RWPE1 (cell line): Measurements from ENCODE around the gene SIPA1.
"Not testable (repeated sequence)": the region's sequence is repeated elsewhere in the genome, so short reads cannot be mapped to it uniquely, and the experiment has no call there.

Experiments
- CTCF ChIA-PET: fragments of 350-600 bp; sonication (Branson Sonifier 250); formaldehyde crosslinking; extraction: SDS; loops from one replicate; lab custom pipeline; 2021; lab: Yijun Ruan, JAX
- POLR2A ChIA-PET: fragments of 400-600 bp; formaldehyde crosslinking; extraction: SDS; loops from one replicate; lab custom pipeline; 2020; ENCODE audit warnings: antibody characterized with exemption; ENCODE audit not compliant: low non-redundant PET; lab: Yijun Ruan, JAX
- DNase-seq: peaks from one replicate; pipeline ENCODE4 v3.0.0; 2012; ENCODE audit warnings: low spot score
- H3K27ac ChIP-seq: fragments of 450-650 bp; 2 replicates; pipeline ENCODE4 v1.5.1; 2017
- TF ChIP-seq, protein P1 (sequence below): fragments of 450-650 bp; conservative IDR thresholded peaks from 2 replicates; pipeline ENCODE4 v1.5.1; 2017; ENCODE audit warnings: low read depth, mild to moderate bottlenecking

The SIPA1 gene

DNA sequence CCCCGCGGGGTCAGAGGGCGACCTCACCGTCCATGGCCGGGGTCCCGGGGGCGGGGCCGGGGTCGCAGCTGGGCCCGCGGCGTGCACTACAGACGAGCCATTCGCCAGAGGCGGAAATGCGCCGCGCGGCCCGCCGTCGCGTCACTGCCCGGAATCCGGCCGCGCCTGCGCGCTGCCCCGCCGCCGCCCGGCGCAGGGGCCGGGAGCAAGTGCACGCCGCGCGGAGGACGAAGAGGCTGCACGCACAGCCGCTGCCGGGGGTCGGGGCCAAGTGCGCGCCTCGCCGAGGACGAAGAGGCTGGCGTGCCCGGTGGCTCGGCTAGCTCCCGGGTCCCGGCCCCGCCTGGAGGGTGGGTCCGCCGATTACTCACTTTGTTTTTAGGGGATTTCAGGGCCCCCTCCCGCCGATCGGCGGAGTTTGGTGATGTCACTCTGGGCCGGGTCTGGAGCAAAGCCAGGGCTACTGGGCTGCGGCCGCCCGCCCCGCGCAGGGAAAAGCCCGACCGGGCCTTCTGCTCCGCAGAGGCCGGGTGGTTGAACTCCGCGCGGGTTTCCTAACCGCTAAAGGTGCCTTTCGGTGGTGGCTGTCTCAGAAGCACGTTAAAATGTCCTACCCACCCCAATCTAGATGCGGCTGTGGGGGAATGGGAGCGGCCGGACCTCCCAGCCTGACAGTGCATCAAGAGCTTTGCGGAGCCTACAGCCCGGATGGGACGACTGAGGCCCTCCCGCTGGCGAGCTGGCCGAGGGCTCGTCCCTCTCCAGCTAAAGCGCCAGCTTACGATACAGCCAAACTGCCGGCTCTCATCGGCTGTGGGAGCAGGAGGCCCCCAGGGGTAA, 25.1 kb downstream of the SIPA1 start, which contains the start of gene RELA:
Gene RELA (minus strand): TSS at position 118 of the 840 bp plus-strand sequence. CDS start 84 bp downstream, at position 34.
- peak; percentile 92 for DNase-seq
- ChIA-PET CTCF (interaction anchor here (0.6 to 0.7 kb wide), 2 partner anchors 43 to 49 kb away, joined by 4 to 8 read pairs; no protein-coding TSS in a partner anchor), POLR2A (interaction anchor here (0.7 to 1.7 kb wide), 2 partner anchors 11 to 117 kb away, joined by 3 to 6 read pairs; no protein-coding TSS in a partner anchor)
- TF ChIP-seq, protein P1, sequence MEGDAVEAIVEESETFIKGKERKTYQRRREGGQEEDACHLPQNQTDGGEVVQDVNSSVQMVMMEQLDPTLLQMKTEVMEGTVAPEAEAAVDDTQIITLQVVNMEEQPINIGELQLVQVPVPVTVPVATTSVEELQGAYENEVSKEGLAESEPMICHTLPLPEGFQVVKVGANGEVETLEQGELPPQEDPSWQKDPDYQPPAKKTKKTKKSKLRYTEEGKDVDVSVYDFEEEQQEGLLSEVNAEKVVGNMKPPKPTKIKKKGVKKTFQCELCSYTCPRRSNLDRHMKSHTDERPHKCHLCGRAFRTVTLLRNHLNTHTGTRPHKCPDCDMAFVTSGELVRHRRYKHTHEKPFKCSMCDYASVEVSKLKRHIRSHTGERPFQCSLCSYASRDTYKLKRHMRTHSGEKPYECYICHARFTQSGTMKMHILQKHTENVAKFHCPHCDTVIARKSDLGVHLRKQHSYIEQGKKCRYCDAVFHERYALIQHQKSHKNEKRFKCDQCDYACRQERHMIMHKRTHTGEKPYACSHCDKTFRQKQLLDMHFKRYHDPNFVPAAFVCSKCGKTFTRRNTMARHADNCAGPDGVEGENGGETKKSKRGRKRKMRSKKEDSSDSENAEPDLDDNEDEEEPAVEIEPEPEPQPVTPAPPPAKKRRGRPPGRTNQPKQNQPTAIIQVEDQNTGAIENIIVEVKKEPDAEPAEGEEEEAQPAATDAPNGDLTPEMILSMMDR: no peak
- H3K27ac ChIP-seq: peak within 1 kb of the TSS; percentile 98

DNA sequence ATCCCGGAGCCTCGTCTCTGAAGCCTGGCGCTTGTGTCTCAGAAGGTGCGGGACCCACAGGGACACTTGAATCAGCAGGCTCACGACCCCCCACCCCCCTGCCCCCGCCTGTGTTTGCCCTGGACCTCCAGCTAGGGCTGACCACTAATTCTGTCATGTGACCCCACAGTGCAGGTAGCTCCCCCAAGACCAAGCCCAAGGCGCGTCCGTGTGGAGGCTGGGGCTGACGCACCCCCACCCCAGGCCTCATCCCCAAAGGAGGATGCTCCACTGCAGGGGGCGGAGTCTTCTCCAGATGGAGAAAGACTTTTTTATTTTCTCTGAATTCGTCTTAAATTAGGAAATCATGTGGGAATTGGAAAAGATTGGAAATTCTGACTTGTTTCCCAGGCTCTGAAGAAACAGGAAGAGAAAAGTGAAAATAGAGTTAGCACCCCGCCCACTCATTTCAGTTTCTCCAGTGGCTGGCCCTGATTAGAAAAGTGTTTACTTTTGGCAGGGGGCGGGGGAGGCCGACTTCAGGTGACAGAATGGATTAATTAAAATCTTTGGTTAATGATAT, 25.8 kb downstream of the SIPA1 start:
- peak; percentile 46 for DNase-seq
- TF ChIP-seq, protein P1: no peak
- ChIA-PET POLR2A (interaction anchor here (0.7 to 1.7 kb wide), 2 partner anchors 11 to 117 kb away, joined by 3 to 6 read pairs; no protein-coding TSS in a partner anchor), CTCF (interaction anchor here (0.6 kb wide), 1 partner anchor 42 kb away, joined by 8 read pairs; no protein-coding TSS in a partner anchor)
- peak overlapping the region; percentile 98 for H3K27ac ChIP-seq

DNA sequence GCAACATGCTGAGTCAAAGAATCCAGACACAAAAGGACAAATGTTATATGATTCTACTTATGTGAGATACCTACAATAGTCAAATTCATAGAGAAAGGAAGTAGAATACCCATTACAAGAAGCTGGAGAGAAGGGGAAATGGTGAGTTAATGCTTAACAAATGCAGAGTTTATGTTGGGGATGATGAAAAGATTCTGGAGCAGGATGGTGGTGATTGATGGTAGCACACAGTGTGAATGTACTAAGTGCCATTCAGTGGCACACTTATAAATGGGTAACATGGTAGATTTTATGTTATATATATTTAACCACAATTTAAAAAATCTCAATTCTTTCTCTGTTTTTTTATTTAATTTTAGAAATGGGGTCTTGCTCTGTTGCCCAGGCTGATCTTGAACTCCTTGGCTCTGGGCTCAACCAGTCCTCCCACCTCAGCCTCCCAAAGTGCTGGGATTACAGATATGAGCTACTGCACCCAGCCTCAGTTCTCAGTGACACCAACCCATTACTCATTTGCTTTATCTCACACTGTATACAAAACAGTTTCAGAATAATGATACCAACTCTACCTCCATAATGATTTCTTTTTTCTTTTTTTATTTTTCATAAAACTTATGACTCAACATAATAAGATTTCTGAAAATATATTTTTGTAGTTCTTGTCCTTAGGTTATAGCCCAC, 34.4 kb downstream of the SIPA1 start:
- DNase-seq: no peak
- TF ChIP-seq, protein P1: no peak
- ChIA-PET CTCF (interaction anchor here (1.0 kb wide), 1 partner anchor 27 kb away, joined by 3 read pairs; no protein-coding TSS in a partner anchor), POLR2A (no interaction called here)
- H3K27ac ChIP-seq: no peak overlapping the region

DNA sequence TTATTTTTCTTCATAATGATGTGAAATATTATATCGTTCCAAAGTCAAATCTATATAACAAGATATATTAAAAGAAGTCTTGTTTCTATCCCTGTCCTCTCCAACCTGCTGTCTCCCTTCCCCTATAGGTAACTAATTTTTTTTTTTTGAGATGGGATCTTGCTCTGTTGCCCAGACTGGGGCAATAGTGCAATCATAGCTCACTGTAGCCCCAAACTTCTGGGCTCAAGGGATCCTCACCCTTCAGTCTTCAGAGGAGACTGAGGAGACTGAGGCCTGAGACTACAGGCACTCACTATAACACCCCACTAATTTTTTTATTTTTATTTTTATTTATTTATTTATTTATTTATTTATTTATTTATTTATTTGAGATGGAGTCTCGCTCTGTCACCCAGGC, 35.1 kb downstream of the SIPA1 start:
- ChIA-PET POLR2A (no interaction called here), CTCF (interaction anchor here (0.7 kb wide), 1 partner anchor 426 kb away, joined by 3 read pairs; no protein-coding TSS in a partner anchor)
- TF ChIP-seq, protein P1: no peak
- no peak for DNase-seq
- no peak overlapping the region for H3K27ac ChIP-seq

DNA sequence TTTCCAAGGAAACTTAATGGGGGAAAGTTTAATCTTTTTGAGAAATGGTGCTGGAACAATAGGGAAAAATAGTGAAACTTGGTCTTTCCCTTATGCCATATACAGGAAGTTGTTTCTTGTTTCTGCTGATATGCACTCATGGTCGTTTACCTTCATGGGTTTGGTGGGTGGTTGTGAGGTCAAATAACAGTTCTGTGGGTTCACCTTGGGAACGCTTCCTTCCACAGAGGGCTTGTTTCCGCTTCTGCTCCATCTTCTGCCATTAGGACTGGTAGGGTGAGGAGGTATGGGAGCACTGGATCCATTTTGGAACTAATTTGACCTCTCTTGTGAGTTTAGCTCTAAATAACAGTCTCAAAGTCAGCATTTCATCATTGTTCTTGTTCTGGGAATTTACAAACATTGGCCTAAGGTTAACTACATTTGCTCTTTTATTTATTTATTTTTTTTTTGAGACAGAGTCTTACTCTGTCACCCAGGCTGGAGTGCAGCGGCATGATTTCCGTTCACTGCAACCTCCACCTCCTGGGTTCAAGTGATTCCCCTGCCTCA, 42.4 kb downstream of the SIPA1 start:
- no peak overlapping the region for H3K27ac ChIP-seq
- ChIA-PET POLR2A (no interaction called here), CTCF (no interaction called here)
- TF ChIP-seq, protein P1: no peak
- DNase-seq: no peak

DNA sequence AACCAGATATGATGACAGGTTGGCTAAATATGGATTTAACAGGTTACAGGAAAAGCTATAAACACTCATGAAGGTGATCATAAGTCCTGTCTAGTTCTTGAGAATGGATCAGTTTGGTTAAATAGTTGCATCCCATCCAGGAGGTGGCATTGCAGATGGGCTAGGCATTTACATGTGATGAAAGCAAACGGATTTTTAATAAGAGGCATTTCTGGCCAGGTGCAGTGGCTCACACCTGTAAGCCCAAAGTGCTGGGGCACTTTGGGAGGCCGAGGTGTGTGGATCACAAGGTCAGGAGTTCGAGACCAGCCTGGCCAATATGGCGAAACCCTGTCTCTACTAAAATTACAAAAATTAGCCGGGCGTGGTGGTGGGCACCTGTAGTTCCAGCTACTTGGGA, 45.6 kb downstream of the SIPA1 start:
- CTCF ChIA-PET, DNase-seq, POLR2A ChIA-PET: not testable (repeated sequence)

More for the DNA sequence above, 45.6 kb downstream of the SIPA1 start:
- not testable (repeated sequence) for H3K27ac ChIP-seq
